SIG-M5 treated with dmso at 0.1 percent for 504 hours (cell line): ENCODE results near the gene SLC9B2.

Source experiments
- DNase-seq: peaks from one replicate; lab custom pipeline; 2025; ENCODE audit not compliant: unreplicated experiment; lab: John Stamatoyannopoulos, UW

SLC9B2 gene

GRCh38 chr4:103079621-103080020 lies 3.1 kb upstream of the SLC9B2 start:
- no peak for DNase-seq

GRCh38 chr4:103075894-103076746 lies 441 bp downstream of the SLC9B2 start:
- peak; percentile 46 for DNase-seq

GRCh38 chr4:103075435-103075893 lies 1.1 kb downstream of the SLC9B2 start:
- peak; percentile 18 for DNase-seq

- DNase-seq = peak; percentile 87
Observed at GRCh38 chr4:103074744-103075434, 1.7 kb downstream of the SLC9B2 start.

GRCh38 chr4:103073792-103074438 lies 2.6 kb downstream of the SLC9B2 start:
- no peak for DNase-seq

GRCh38 chr4:103067841-103068547 lies 8.6 kb downstream of the SLC9B2 start:
- no peak for DNase-seq

GRCh38 chr4:103060453-103061148 lies 16.0 kb downstream of the SLC9B2 start:
- DNase-seq = no peak

GRCh38 chr4:103054030-103054429 lies 22.5 kb downstream of the SLC9B2 start:
- no peak for DNase-seq

GRCh38 chr4:103052779-103053178 lies 23.8 kb downstream of the SLC9B2 start:
- DNase-seq = no peak

- DNase-seq = no peak
Observed at GRCh38 chr4:103052145-103052544, 24.4 kb downstream of the SLC9B2 start.

GRCh38 chr4:103050736-103051436 lies 25.7 kb downstream of the SLC9B2 start:
- DNase-seq = no peak

GRCh38 chr4:103046416-103047290 lies 29.9 kb downstream of the SLC9B2 start:
- DNase-seq = peak; percentile 53

GRCh38 chr4:103044183-103044582 lies 32.4 kb downstream of the SLC9B2 start:
- DNase-seq = no peak

GRCh38 chr4:103036169-103036568 lies 40.4 kb downstream of the SLC9B2 start:
- DNase-seq = no peak

- DNase-seq = peak; percentile 59
Observed at GRCh38 chr4:103032574-103032973, 44.0 kb downstream of the SLC9B2 start.

- DNase-seq = no peak
Observed at GRCh38 chr4:103030791-103031190, 45.8 kb downstream of the SLC9B2 start.

GRCh38 chr4:103029300-103029699 lies 47.3 kb downstream of the SLC9B2 start:
- no peak for DNase-seq

- DNase-seq = no peak
Observed at GRCh38 chr4:103026868-103027267, 49.7 kb downstream of the SLC9B2 start.

GRCh38 chr4:103024996-103025395 lies 51.6 kb downstream of the SLC9B2 start:
- no peak for DNase-seq
